Activated B cell treated with CpG ODN at 0.5 μM for 24 hours (primary cell): Measurements from ENCODE around the gene TMEM120B. TPM values are rescaled to one million over a fixed set of nuclear protein-coding genes. Genes with fewer than 3 reads are reported as not detected.
"Not testable (repeated sequence)": the region's sequence is repeated elsewhere in the genome, so short reads cannot be mapped to it uniquely, and the experiment has no call there.

Source experiments
- ATAC-seq: fragments of 200-7000 bp; cut with Tn5 transposase; one replicate; pipeline ENCODE4 v1.10.0; 2021; ENCODE audit warnings: low read depth, mild to moderate bottlenecking, moderate library complexity
- CTCF ChIA-PET: fragments of 350-600 bp; sonication (Branson Sonifier 250); formaldehyde crosslinking; loops from one replicate; lab custom pipeline; 2021; ENCODE audit warnings: antibody characterized with exemption; lab: Charles Lee
- POLR2A ChIA-PET: fragments of 350-600 bp; sonication (Branson Sonifier 250); formaldehyde crosslinking; loops from one replicate; lab custom pipeline; 2021; ENCODE audit warnings: antibody characterized with exemption; lab: Charles Lee
- DNase-seq: peaks from one replicate; pipeline ENCODE4 v3.0.0; 2022
- H3K27ac Mint-ChIP-seq: one replicate; pipeline ENCODE4 v1.8.0; 2020; ENCODE audit warnings: mixed read lengths
- H3K27me3 Mint-ChIP-seq: one replicate; pipeline ENCODE4 v1.8.0; 2021; ENCODE audit warnings: mixed read lengths
- H3K36me3 Mint-ChIP-seq: one replicate; pipeline ENCODE4 v1.8.0; 2021; ENCODE audit warnings: low read depth, mixed read lengths
- H3K4me1 Mint-ChIP-seq: one replicate; pipeline ENCODE4 v1.8.0; 2021; ENCODE audit warnings: mixed read lengths
- H3K4me3 Mint-ChIP-seq: one replicate; pipeline ENCODE4 v1.8.0; 2020; ENCODE audit warnings: mild to moderate bottlenecking, mixed read lengths
- H3K9me3 Mint-ChIP-seq: one replicate; pipeline ENCODE4 v1.8.0; 2020; ENCODE audit warnings: mixed read lengths
- CTCF ChIP-seq: fragments of 200-600 bp; IDR thresholded peaks from one replicate; pipeline ENCODE4 v1.8.0; 2022; ENCODE audit warnings: antibody characterized with exemption, mild to moderate bottlenecking
- intact Hi-C: fragments of 100-400 bp; cut with micrococcal nuclease; formaldehyde crosslinking; loops from one replicate; pipeline ENCODE4 v1.15.1; 2024
- total RNA-seq: library from RNA; stranded (reverse); gene quantifications from 2 replicates; pipeline ENCODE4 v1.2.3, GENCODE V29; 2022

TMEM120B gene
- total RNA-seq, 1 donor from 2014 or later: 8.3 TPM

- POLR2A ChIA-PET: no interaction called here
- intact Hi-C loops: no loop called here
- CTCF ChIA-PET: interaction anchor here (0.8 to 5.7 kb wide), 3 partner anchors 72 to 110 kb away, joined by 3 to 50 read pairs (median 16); partner anchors contain the start of gene RHOF
- no peak overlapping the region for H3K4me3 Mint-ChIP-seq
- no peak for ATAC-seq
- H3K27me3 Mint-ChIP-seq: peaks cover 2% of the 10 kb centered on the region
- no peak for TF ChIP-seq CTCF
- H3K4me1 Mint-ChIP-seq: no peaks in the 10 kb centered on the region
- no peak for DNase-seq
- no peaks in the 10 kb centered on the region for H3K36me3 Mint-ChIP-seq
- H3K9me3 Mint-ChIP-seq: peaks cover 2% of the 10 kb centered on the region
- no peak overlapping the region for H3K27ac Mint-ChIP-seq
Observed at GRCh38 chr12:121701667-121702277, 10.8 kb upstream of the TMEM120B start.

- no peak for TF ChIP-seq CTCF
- POLR2A ChIA-PET: no interaction called here
- Mint-ChIP-seq H3K9me3 (peaks cover 2% of the 10 kb centered on the region), H3K4me1 (no peaks in the 10 kb centered on the region), H3K27ac (no peak overlapping the region), H3K27me3 (peaks cover 2% of the 10 kb centered on the region), H3K36me3 (no peaks in the 10 kb centered on the region), H3K4me3 (no peak overlapping the region)
- intact Hi-C loops: no loop called here
- CTCF ChIA-PET: interaction anchor here (5.7 kb wide), 1 partner anchor 91 kb away, joined by 50 read pairs; the partner anchor contains the start of gene RHOF
- ATAC-seq (no peak), DNase-seq (no peak)
Observed at GRCh38 chr12:121702944-121703343, 9.6 kb upstream of the TMEM120B start.

- Mint-ChIP-seq H3K36me3 (no peaks in the 10 kb centered on the region), H3K9me3 (peaks cover 2% of the 10 kb centered on the region), H3K4me1 (peaks cover 12% of the 10 kb centered on the region), H3K27me3 (no peaks in the 10 kb centered on the region), H3K4me3 (no peak overlapping the region), H3K27ac (no peak overlapping the region)
- DNase-seq: no peak
- intact Hi-C loops: no loop called here
- ChIA-PET CTCF (no interaction called here), POLR2A (interaction anchor here (0.6 kb wide), 1 partner anchor 62 kb away, joined by 3 read pairs; no protein-coding TSS in a partner anchor)
- ATAC-seq: no peak
- TF ChIP-seq CTCF: no peak
Observed at GRCh38 chr12:121705514-121705913, 7.0 kb upstream of the TMEM120B start.

GRCh38 chr12:121708313-121709063 lies 4.1 kb upstream of the TMEM120B start:
- intact Hi-C loops: no loop called here
- no peak for ATAC-seq
- Mint-ChIP-seq H3K27me3 (no peaks in the 10 kb centered on the region), H3K36me3 (peaks cover 5% of the 10 kb centered on the region), H3K4me3 (no peak overlapping the region), H3K9me3 (peaks cover 2% of the 10 kb centered on the region), H3K27ac (no peak overlapping the region), H3K4me1 (peaks cover 28% of the 10 kb centered on the region)
- TF ChIP-seq CTCF: no peak
- POLR2A ChIA-PET: no interaction called here
- no peak for DNase-seq
- CTCF ChIA-PET: no interaction called here

GRCh38 chr12:121709064-121709424 lies 3.5 kb upstream of the TMEM120B start:
- POLR2A ChIA-PET, CTCF ChIA-PET, DNase-seq, H3K4me3 Mint-ChIP-seq, H3K27me3 Mint-ChIP-seq, ATAC-seq, H3K27ac Mint-ChIP-seq, intact Hi-C loops, H3K9me3 Mint-ChIP-seq, H3K36me3 Mint-ChIP-seq: not testable (repeated sequence)
- H3K4me1 Mint-ChIP-seq: peaks cover 32% of the 10 kb centered on the region
